GM10847 (cell line): ENCODE measurements around the gene FRMD4A.

Experiments used
- POLR2A ChIP-seq: IDR thresholded peaks from 2 replicates; pipeline ENCODE4 v1.6.1; 2011; ENCODE audit not compliant: insufficient read length; ENCODE audit errors: extremely low read depth

FRMD4A gene

DNA sequence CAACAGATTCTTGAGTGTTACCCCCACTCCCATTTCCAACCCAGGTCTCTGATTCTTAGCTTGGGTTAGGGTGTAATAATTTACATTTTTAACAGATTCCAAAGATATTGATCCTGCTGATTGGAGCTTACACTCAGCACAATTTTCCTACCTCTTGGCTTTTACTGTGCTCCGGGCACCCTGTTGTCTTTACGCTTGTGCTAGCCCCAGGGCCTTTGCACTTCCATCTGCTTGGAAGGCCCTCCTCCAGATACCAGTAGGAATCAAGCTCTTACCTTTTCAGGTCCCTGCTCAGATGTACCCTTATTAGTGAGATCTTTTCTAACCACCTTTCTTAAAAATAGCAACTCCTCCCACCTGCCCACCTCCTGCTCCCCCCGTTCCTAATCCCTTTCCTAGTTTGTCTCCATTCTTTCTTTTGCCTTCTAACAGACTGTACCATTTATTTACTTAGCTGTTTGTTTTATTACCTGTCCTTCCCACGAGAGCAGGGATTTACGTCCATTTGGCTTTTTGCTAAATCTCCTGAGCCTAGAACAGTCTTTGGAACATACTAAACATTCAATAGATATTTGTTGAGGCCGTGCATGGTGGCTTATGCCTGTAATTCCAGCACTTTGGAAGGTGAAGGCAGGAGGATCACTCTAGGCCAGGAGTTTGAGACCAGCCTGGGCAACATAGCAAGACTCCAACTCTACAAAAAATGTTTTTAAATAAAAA, 427.7 kb downstream of the FRMD4A start:
- TF ChIP-seq POLR2A = no peak

DNA sequence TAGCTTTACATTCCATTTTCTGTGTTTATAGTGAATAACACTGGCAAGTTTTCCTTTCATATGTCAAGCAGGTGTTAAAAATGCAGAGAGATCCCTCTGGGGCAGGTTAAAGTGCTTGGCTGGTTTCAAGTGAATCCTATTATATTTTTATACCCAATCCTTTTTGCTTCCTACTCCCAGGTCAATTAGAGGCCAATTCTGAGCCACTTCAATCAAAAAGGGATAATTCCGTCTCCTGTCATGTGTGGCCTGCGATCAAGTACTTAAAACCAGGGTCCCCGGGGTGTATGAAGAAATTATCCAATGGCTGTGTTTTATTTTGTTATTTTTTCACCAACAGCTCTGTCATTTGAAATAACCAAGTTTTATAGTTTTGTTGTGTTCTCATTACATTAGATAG, 430.8 kb downstream of the FRMD4A start:
- TF ChIP-seq POLR2A = no peak

DNA sequence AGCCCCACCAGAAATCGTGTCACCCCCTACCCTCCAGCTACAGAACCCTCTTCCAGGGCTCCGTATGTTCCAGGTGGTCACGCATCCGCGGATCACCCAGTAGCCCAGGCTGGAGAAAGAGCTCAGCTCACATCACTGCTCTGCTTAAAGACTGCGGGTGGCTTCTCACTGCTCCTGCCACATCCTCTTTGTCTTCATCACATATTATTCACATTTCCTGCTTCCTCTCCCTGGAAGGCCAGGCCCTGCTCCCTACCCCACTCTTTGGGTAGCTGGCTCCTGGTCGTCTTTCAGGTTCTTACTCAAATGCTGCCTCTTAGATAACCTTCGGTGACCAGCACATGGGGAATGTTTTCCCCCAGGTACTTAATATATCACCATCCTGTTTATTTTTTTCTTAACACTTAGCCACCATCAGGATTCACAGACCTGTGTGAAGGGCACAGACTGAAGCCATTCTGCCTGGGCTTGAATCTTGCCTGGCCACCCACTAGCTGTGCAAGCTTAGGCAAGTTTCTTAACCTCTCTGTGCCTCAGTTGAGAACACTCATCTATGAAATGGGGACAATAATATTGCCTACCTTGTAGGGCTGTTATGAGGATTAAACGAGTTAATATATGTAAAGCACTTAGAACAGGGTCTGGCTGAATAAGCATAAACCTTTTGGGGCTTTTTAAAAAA, 436.2 kb downstream of the FRMD4A start:
- TF ChIP-seq POLR2A = no peak

DNA sequence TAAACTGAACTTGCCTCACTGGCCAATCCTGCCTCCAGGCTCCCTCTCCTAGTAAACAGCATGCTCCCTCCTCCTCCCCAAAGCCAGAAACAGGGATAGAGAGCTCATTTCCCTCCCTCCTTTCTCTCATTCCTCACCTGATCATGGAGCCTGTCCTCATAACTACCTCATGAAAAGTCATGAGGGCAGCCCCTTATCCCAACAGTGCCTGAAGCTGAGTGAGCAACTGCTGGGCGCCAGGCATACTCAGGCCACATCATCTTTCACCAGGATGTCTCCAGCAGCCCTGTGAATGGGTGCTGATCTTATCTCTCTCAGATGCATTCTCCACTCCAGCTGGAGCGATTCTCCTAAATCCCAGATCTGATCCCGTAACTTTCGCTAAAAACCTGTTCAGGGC, 436.8 kb downstream of the FRMD4A start:
- no peak for TF ChIP-seq POLR2A

DNA sequence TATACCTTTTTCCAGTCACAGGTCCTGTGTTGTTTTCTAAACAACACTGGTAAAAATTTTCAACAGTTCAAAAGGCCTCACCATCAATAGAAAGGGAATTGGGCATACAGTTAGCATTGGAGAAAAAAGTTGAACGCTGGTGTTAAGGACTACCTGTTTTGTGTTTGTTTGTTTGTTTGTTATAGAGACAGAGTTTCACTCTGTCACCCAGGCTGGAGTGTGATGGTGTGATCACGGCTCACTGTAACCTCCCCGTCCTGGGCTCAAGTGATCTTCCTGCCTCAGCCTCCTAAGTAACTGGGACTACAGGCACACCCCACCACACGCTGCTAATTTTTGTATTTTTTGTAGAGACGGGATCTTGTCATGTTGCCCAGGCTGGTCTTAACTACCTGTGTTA, 437.9 kb downstream of the FRMD4A start:
- TF ChIP-seq POLR2A = no peak

DNA sequence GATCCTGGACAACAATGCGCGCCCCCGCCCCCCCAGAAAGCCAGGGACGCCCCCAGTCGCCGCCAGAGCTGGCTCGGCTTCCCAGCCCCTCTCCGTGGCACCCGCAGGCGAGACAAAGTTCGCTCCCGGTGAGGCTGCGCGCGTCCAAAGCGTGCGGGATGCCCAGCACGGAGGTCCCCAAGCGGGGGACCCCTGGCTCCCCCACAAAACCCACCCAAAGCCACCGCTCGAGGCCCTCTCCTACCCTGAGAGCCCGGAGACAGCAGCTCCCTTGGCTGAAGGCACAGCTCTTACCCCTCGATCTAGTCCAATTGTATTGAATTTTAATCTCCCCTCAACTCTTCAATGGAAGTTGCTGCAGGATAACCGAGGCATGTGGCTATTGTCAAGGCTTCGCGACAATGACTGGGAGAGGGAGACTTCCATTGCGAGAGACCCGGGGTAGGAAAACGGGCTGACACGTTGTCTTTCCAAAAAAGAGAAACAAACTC, 438.7 kb downstream of the FRMD4A start:
- no peak for TF ChIP-seq POLR2A

DNA sequence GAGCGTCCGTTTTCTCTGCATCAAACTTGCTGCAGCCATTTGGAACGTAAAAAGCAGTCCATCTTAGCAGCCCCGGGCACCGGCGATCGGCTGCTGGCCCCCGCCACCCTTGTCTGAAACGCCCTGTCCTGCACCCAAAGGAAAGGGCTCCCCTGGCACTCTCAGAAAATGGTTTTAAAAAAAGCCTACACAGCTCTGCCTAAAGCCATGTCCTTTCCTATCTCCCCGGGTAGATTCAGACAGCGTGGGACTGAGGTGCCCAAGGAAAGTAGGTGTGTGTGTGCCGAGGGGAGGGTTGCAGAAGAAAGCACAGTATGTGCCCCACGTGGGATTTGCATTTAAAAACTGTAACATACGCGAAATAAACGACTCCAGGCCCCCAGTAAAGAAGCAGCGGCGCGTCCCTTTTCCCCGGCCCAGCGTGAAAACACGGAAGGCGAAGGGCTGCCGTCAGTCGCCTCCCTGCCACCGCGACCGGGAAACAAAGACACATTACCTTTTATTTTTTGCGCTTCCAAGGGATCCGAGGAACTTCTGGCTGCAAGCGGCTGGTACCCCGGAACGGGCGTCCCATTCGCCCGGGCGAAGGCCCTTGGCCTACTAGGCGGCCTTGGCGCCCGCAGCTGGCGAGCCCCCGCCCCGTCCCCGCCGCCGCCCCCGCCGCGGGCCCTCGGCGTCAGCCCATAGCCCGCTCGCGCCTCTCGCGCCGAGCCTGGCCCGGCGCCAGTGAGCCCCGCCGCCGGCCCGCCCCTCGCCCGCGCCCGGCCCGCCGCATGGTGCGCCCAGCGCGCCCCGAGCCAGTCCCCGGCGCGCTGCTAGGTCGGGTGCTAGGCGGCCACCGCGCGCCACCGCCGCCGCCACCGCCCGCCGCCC, 439.4 kb downstream of the FRMD4A start:
- no peak for TF ChIP-seq POLR2A

DNA sequence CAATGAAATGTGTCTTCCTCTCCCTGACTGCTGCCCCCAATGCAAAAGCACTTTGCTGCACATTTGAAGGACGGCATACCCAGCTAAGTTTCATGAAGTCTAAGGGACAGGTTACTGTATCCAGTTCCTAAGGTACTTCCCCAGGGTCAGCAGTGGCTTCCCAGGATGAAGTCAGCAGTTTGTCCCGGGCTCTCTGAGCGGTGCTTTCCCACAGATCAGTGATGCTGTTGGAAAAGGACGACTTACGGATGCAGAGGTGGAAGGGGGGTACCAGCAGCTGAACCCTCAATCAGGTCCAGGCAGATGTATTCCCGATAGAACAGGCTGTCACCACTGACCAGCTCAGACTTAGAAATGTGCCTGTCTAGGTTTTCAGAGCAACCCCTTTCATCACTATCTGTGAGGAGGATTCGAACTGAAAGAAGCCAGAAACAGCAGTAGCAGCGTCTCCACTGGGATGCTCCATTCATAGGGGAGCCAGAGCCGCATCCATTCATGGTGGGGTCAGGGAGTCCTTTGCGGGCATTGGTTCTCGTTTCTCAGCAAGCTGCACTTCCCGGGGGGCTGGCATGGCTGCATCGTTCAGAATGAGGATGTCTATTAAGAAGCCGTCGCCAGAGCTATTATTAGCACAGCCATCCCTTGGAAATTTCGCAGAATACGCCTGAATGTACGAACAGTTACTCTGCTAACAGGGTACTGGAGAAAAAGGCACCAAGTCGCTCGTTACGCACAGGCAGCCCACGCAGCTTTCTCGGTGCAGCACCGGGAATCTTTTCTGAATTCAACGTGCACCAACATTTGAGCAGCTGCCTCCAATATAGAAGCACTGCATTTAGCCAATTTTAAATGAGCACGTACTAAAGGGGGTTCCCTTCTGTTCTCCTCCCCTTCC, 440.2 kb downstream of the FRMD4A start:
- no peak for TF ChIP-seq POLR2A

DNA sequence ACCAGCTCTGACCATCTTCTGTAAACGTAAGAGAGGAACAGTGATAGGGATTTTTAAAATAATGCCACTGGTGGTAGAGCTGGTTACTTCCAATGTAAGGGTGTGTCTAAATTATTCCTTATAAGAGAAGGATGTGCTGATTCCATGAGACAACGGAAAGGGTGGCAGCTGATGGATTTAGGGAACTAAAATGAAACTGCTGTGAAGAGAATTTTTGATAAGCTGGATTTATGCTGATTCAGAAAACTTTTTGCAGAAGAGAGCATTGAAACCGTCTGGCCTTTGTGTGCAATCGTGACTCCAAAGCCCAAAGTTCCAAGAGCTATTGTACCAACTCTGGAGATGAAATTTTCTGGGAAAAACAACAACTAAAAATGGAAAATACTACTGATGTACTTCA, 443.0 kb downstream of the FRMD4A start:
- no peak for TF ChIP-seq POLR2A

DNA sequence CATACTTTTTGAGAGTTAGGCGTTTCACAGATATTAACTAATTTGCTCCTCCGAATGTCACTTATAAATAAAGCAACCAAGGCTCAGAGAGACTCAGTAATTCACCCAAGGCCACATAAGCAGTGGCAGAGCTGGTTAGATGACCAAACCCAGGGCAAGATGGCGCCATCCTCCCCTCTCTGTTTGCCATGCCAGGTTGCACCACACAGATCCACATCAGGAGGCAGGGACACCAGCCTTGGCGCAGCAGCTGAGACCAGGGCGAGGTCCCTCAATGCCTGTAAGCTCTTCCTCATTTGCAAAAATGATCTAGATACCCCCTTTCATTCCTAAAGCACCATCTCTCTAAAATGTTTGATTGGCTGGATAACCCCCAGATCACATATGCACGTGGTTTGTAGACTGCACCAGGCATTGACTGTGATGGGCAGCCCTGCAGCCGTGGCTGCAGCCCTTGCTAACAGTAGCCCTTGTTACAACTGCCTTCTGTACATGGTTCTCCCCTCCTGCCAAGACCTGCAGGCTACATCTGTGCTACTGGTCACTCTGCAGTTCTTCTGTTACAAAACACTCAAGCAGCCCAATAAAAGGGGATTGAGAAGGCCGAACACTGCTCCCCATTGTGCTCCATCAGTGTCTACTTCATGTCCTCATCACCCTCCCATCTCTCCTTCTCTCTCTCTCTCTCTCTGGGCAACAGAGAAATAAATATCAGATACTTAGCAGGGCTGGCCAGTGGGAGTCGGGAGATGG, 445.3 kb downstream of the FRMD4A start:
- TF ChIP-seq POLR2A = no peak

DNA sequence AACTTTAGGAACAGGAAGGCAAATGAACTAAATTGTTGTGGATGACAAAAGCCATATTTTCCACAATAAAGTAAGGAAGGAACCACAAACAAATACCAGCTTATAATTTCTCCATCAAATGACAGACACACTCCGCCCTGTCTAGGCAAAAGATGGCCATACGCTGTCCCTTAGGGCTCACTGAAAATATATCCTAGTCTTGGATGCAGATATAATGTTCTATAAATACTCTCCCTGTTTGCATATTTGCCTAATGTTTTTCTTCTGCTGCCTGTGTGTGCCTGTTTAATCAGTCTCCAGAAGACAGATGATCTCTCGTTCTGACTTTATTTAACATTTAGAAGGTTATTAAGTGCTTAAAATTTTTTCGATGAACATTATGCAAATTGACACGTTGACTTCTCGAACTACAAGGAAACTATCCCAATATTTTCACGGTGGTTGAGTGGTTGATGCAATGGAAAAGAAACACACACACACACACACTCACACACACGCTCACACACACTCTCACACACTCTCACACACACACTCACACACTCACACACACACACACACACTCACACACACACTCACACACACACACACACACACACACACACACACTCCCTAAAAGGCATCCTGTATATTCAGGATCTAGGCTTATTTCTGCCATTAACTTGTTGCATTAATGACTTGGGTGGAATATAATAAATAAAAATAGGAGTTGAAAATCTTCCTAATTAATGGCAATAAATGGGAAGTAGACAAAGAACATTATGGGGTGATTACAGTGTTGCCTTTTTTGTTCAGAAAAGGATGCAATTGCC, 446.9 kb downstream of the FRMD4A start:
- no peak for TF ChIP-seq POLR2A

DNA sequence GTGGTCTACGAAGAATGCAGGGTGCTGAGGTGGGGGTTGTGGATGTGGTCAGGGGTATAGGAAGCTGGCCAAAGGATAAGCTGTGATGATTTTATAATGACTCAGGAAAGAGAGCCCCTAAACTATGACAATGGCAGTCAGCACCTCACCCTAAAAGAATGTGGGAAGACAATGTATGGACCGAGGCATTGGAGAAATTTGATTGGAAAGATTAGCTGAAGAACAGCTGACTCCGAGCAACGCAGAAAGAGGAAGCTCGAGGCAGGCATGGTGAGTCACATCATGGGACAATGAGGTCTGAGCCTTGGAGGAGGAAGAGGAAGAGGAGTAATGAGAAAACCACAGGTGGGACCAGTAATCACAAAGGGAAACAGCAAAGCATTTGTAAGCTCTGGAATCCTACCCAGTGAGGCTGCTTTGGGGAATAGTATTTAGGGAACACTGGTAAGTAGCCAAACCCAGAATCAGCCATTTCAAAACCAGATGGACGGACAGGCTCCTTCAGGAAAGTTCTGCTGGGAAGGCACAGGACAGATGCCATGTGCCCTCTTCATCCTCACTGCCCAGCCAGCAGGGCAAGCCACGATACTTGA, 448.5 kb downstream of the FRMD4A start:
- no peak for TF ChIP-seq POLR2A

DNA sequence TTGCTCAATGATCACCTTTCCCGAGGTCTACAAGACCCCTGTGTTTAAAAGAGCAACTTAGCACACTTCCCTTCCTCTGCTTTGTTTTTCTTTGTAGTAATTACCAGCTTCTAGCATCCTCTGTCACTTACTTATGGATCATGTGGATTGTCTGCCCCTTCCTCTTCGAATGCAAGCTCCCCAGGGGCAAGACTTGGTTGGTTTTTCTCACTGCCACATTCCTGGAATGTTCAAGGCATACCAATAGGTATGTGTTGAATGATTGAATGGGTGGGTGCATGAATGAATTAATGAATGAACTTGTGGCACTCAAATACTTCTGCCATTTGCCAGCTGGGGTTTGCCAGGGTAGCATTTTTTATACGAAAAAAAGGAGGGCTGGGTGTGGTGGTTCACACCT, 450.0 kb downstream of the FRMD4A start:
- no peak for TF ChIP-seq POLR2A
